Omental fat pad (tissue), 4 donors: ENCODE results near the gene COIL. TPM values are rescaled to one million over a fixed set of nuclear protein-coding genes. Genes with fewer than 3 reads are reported as not detected.
"Not testable (repeated sequence)": the region's sequence is repeated elsewhere in the genome, so short reads cannot be mapped to it uniquely, and the experiment has no call there.

Experiments
- ATAC-seq: fragments of 150-250 bp; one replicate; pipeline ENCODE4 v1.9.1; 2016; ENCODE audit warnings: mild to moderate bottlenecking, moderate library complexity; ENCODE audit not compliant: low FRiP score
- DNase-seq: peaks from one replicate; pipeline ENCODE4 v3.0.0-alpha.2; 2019; ENCODE audit warnings: low spot score
- CTCF ChIP-seq, 3 donors: fragments of 450-650 bp; IDR thresholded peaks; one replicate each; pipeline ENCODE4 v1.5.1; 2016 to 2017; ENCODE audit warnings: antibody characterized with exemption in 3 of 3, mild to moderate bottlenecking in 3 of 3, moderate library complexity in 2 of 3
- total RNA-seq, 4 donors: library from RNA; depleted of rRNA; stranded (reverse); fragments of >200 nt; gene quantifications; one replicate each; pipeline ENCODE4 v1.1.0, GENCODE V29; 2016

Gene COIL
- total RNA-seq, 4 donors from 2014 or later: 6.7 to 13.4 (median 9.3) TPM

- TF ChIP-seq CTCF (IDR thresholded peaks at IDR 0.05): no peak
These were observed 26.5 kb upstream of the COIL start for GRCh38 chr17:56987283-56987834.

DNA sequence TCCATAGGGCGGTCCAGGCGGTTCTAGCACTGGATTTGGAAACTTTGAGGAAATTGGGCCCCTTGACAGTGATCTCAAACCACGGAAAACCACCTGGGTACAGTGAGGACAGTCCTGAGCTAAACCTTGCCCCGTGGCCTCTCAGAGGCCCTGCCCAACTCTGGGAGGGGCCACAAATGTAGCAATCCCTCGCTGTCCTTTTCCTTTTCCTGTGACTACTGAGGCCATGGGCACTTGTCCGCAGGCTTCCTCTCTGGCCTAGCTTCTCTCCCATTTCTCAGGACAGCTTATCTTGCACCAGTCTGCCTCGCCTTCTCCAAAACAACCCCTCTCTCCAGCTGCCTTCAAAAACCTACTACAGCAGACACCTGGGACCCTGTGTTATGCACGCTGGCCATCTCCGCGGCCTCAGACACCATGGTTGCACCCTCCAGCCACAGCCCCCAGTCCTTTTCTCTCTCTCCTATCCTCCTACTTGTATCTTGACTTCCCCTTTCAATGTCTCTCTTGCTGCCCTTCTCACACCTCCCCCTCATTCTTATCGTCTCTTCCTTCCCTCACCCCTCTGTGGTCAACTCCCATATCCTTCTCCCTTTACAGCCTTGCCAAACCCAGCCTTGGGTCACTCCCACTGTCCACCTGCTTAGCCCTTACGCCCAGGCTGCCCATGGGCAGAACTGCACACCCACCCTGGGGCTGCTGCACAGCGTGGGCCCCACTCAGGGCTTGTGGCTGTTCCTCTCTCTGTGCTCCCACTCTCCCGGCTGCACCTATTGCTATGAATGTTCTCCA lies 24.7 kb upstream of the COIL start:
- TF ChIP-seq CTCF (IDR thresholded peaks at IDR 0.05): no peak
- DNase-seq (no peak), ATAC-seq (peak; percentile 23)

More at GRCh38 chr17:56987283-56987834, 26.5 kb upstream of the COIL start:
- no peak for ATAC-seq
- no peak for DNase-seq

- TF ChIP-seq CTCF (IDR thresholded peaks at IDR 0.05): no peak
- no peak for DNase-seq
- ATAC-seq: no peak
These were observed 22.5 kb upstream of the COIL start for GRCh38 chr17:56983366-56983765.

- ATAC-seq: no peak
- TF ChIP-seq CTCF (IDR thresholded peaks at IDR 0.05): no peak
- DNase-seq: no peak
These were observed 21.5 kb upstream of the COIL start for GRCh38 chr17:56982312-56982711.

GRCh38 chr17:56980526-56980925 lies 19.7 kb upstream of the COIL start:
- not testable (repeated sequence) for DNase-seq, ATAC-seq

DNA sequence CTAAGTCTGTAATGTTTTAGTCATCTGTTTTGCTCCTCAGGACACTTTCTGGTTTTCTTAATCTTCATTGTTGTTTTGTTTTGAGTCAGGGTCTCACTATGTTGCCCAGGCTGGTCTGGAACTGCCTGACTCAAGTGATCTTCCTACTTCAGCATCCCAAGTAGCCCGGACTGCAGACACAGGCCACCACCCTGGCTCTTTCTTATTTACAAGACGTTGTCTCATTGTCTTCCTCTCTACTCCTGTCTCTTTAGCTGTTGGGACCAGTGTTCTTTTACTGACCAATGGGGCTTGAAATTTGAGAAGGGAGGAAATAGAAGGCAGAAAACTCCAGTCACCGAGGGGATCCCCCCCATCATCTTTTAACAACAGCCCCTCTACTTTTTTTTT lies 18.2 kb upstream of the COIL start:
- TF ChIP-seq CTCF (IDR thresholded peaks at IDR 0.05): no peak
- ATAC-seq: no peak
- no peak for DNase-seq

DNA sequence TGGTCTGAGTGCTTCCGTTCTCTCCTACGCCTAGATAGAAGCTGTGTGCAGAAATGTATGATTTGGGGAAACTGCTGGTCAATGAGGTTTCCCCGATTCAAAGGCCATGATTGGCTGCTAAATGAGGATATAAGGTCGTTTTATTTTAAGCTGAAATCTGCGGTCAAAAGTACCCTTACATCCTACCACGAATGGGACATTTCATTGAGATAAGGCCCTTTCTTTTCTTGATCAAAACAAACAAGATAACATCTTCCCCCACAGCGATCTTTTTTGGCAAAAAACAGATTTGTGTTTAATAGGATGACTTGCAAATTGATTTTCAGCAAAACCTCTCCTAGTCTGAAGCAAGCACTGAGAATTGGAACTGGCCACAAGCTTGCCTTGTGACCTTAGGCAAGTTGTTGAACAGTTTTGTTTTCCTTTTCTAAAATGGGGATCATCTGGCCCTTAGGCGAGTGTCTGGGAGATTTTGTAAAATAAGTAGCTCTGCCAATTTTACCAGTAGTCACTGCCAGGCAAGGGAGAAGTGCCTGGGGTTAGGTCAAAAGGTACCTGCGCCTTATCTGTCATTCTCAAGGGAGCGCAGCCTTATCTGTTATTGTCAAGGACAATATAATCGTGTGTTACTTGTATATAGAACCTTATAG lies 17.7 kb upstream of the COIL start:
- TF ChIP-seq CTCF (IDR thresholded peaks at IDR 0.05): no peak
- no peak for DNase-seq
- ATAC-seq: no peak
